ENCODE results near the gene TAB2.

TAB2 gene

DNA sequence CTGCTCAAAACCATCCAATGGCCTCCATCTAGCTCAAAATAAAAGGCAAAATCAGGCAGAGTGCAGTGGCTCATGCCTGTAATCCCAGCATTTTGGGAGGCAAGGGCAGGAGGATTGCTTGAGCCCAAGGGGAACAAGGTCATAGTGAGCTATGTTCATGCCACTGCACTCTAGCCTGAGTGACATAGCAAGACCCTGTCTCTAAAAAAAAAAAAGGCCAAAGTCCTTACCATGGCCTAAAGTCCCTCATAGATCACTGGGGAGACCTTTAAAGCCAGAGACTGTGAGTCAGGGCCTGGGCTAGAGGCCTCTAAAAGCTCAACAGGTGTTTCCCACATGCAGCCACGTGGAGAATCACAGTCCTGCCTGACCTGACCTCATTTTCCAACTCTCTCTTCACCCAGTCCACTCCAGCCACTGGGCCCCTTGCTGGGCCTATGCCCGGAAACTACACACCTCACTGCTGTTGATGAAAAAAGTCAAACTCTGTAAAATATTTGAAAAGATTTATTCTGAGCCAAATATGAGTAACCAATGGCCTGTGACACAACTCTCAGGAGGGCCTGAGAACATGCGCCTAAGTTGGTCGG is 28.2 kb upstream of the TAB2 start:
- Histone ChIP-seq H3K4me2 (ENCODE audit: low read length) (no peak overlapping the region), H3K4ac (ENCODE audit: low read depth, low read length) (no peak overlapping the region), H3K23ac (ENCODE audit: low read length) (no peak overlapping the region), H3K36me3 (ENCODE audit: control insufficient read depth in 1 of 2, insufficient read depth in 2 of 2, low read length in 2 of 2) (no peaks in the 10 kb centered on the region), H3K9ac (ENCODE audit: low read length) (no peak overlapping the region), H3K4me3 (ENCODE audit: low read depth, low read length) (no peak overlapping the region), H2AFZ (ENCODE audit: insufficient read depth, low read length, poor library complexity) (no peak overlapping the region), H3K79me1 (ENCODE audit: low read length) (peaks cover 7% of the 10 kb centered on the region), H3K14ac (ENCODE audit: low read length) (peak overlapping the region; percentile 22), H2AK5ac (ENCODE audit: low read length) (peak overlapping the region; percentile 64), H3K9me3 (ENCODE audit: insufficient read depth, low read depth, low read length) (no peaks in the 10 kb centered on the region), H2BK12ac (ENCODE audit: low read length) (no peak overlapping the region), H3K27ac (ENCODE audit: low read depth, low read length) (peak overlapping the region; percentile 78), H3K79me2 (ENCODE audit: control insufficient read depth, insufficient read depth, low read length, poor library complexity) (no peaks in the 10 kb centered on the region), H4K8ac (ENCODE audit: low read depth, low read length) (peak overlapping the region; percentile 58), H3K4me1 (ENCODE audit: control insufficient read depth in 1 of 2, insufficient read depth in 2 of 2, low read length in 2 of 2) (peaks cover 11 to 15% of the 10 kb centered on the region in 2 experiments), H2BK5ac (ENCODE audit: low read depth, low read length, poor library complexity) (peak overlapping the region; percentile 51), H3K27me3 (ENCODE audit: insufficient read depth, low read length) (no peaks in the 10 kb centered on the region), H4K91ac (ENCODE audit: low read depth, low read length) (peak overlapping the region; percentile 64), H4K12ac (ENCODE audit: low read depth, low read length) (no peak overlapping the region), H2BK120ac (ENCODE audit: insufficient read depth, low read length, poor library complexity) (peak overlapping the region; percentile 73), H3K18ac (ENCODE audit: low read length) (no peak overlapping the region)
- no CpG with 5 or more reads among the region's 4 CpGs for WGBS (ENCODE audit: extremely low coverage, insufficient coverage, insufficient read length)
- DNase-seq = peak; percentile 53 to 61

DNA sequence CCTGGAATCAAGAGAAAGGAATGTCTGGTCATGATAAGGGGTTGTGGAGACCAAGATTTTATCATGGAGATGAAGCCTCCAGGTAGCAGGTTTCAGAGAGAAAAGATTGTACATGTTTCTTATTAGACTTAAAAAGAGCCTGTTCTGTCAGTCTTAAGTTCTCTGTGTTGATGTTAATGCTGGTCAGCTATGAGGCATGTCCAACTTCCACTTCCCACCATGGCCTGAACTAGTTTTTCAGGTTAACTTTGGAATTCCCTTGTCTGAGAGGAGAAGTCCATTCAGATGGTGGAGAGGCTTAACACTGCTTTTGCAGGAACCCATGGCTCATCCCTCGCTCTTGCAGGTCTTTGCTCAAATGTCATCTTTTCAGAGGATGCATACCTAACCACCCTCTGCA is 27.5 kb upstream of the TAB2 start:
- H3K18ac ChIP-seq (ENCODE audit: low read length) = no peak overlapping the region
- no peak overlapping the region for H2AFZ ChIP-seq (ENCODE audit: insufficient read depth, low read length, poor library complexity)
- peak overlapping the region; percentile 78 for H3K27ac ChIP-seq (ENCODE audit: low read depth, low read length)
- DNase-seq = peak; percentile 84 to 97
- no peak overlapping the region for H2BK5ac ChIP-seq (ENCODE audit: low read depth, low read length, poor library complexity)
- H3K9me3 ChIP-seq (ENCODE audit: insufficient read depth, low read depth, low read length) = no peaks in the 10 kb centered on the region
- H3K14ac ChIP-seq (ENCODE audit: low read length) = no peak overlapping the region
- H3K36me3 ChIP-seq (ENCODE audit: control insufficient read depth in 1 of 2, insufficient read depth in 2 of 2, low read length in 2 of 2) = no peaks in the 10 kb centered on the region
- peak overlapping the region; percentile 37 for H3K4me2 ChIP-seq (ENCODE audit: low read length)
- no peaks in the 10 kb centered on the region for H3K27me3 ChIP-seq (ENCODE audit: insufficient read depth, low read length)
- no peak overlapping the region for H2BK120ac ChIP-seq (ENCODE audit: insufficient read depth, low read length, poor library complexity)
- no peak overlapping the region for H2AK5ac ChIP-seq (ENCODE audit: low read length)
- no peak overlapping the region for H4K91ac ChIP-seq (ENCODE audit: low read depth, low read length)
- WGBS (ENCODE audit: extremely low coverage, insufficient coverage, insufficient read length) = no CpG with 5 or more reads among the region's 1 CpG
- H3K9ac ChIP-seq (ENCODE audit: low read length) = no peak overlapping the region
- no peak overlapping the region for H2BK12ac ChIP-seq (ENCODE audit: low read length)
- no peak overlapping the region for H3K4me3 ChIP-seq (ENCODE audit: low read depth, low read length)
- no peak overlapping the region for H4K12ac ChIP-seq (ENCODE audit: low read depth, low read length)
- H3K79me2 ChIP-seq (ENCODE audit: control insufficient read depth, insufficient read depth, low read length, poor library complexity) = no peaks in the 10 kb centered on the region
- peaks cover 7% of the 10 kb centered on the region for H3K79me1 ChIP-seq (ENCODE audit: low read length)
- H3K4me1 ChIP-seq (ENCODE audit: control insufficient read depth in 1 of 2, insufficient read depth in 2 of 2, low read length in 2 of 2) = peaks cover 8 to 12% of the 10 kb centered on the region in 2 experiments
- H3K4ac ChIP-seq (ENCODE audit: low read depth, low read length) = no peak overlapping the region
- no peak overlapping the region for H3K23ac ChIP-seq (ENCODE audit: low read length)
- H4K8ac ChIP-seq (ENCODE audit: low read depth, low read length) = no peak overlapping the region

DNA sequence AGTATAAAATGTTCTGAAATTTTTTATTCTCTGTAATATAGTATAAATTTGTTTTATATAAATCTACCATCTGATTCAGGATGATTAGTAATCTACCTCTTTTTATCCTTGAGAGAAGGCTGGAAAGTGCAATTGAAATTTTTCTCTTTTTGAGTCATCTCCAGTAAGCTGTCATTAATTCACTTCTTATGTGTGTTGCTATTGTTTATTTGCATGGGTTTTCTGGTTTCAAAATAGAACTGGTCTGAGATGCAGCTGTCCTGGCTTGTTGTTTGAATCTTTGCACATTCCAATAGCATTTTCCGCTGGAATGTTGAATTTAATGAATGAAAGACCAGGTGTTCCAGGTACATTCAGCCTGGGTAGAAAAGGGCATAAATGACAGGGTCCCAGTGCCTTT is 24.3 kb upstream of the TAB2 start:
- Histone ChIP-seq H2AK5ac (ENCODE audit: low read length) (no peak overlapping the region), H3K14ac (ENCODE audit: low read length) (no peak overlapping the region), H3K9ac (ENCODE audit: low read length) (no peak overlapping the region), H2BK12ac (ENCODE audit: low read length) (no peak overlapping the region), H2BK5ac (ENCODE audit: low read depth, low read length, poor library complexity) (no peak overlapping the region), H3K79me2 (ENCODE audit: control insufficient read depth, insufficient read depth, low read length, poor library complexity) (no peaks in the 10 kb centered on the region), H2BK120ac (ENCODE audit: insufficient read depth, low read length, poor library complexity) (no peak overlapping the region), H4K12ac (ENCODE audit: low read depth, low read length) (no peak overlapping the region), H3K36me3 (ENCODE audit: control insufficient read depth in 1 of 2, insufficient read depth in 2 of 2, low read length in 2 of 2) (no peaks in the 10 kb centered on the region), H3K27ac (ENCODE audit: low read depth, low read length) (no peak overlapping the region), H3K4ac (ENCODE audit: low read depth, low read length) (no peak overlapping the region), H3K27me3 (ENCODE audit: insufficient read depth, low read length) (no peaks in the 10 kb centered on the region), H3K9me3 (ENCODE audit: insufficient read depth, low read depth, low read length) (no peaks in the 10 kb centered on the region), H2AFZ (ENCODE audit: insufficient read depth, low read length, poor library complexity) (no peak overlapping the region), H3K23ac (ENCODE audit: low read length) (no peak overlapping the region), H4K91ac (ENCODE audit: low read depth, low read length) (no peak overlapping the region), H3K79me1 (ENCODE audit: low read length) (peaks cover 5% of the 10 kb centered on the region), H4K8ac (ENCODE audit: low read depth, low read length) (no peak overlapping the region), H3K4me1 (ENCODE audit: control insufficient read depth in 1 of 2, insufficient read depth in 2 of 2, low read length in 2 of 2) (peaks cover 5 to 8% of the 10 kb centered on the region in 2 experiments), H3K4me3 (ENCODE audit: low read depth, low read length) (no peak overlapping the region), H3K4me2 (ENCODE audit: low read length) (no peak overlapping the region), H3K18ac (ENCODE audit: low read length) (no peak overlapping the region)
- peak in 1 of 2 donors; percentile 29 for DNase-seq
- WGBS (ENCODE audit: extremely low coverage, insufficient coverage, insufficient read length) = no CpG with 5 or more reads among the region's 1 CpG

DNA sequence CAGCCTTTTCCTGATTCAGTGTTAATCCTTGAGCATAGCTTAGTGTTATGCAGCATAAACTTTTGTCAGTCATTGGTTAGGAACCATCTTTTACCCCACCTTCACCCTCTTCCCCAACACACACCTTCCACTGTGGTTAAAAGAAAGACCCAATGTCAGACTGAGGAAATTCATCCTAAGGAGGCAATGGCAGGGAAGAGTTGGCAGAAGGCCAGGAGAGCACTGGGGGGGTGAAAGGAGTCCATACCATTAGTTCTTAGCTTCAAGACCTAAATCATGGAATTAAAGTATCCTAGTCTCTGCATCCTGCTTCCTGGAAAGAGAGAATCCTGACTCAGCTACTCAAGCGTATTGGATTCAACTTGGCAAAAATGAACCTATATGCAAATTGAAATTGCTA is 16.9 kb upstream of the TAB2 start:
- no CpG with 5 or more reads among the region's 1 CpG for WGBS (ENCODE audit: extremely low coverage, insufficient coverage, insufficient read length)

More for the DNA sequence above, 16.9 kb upstream of the TAB2 start:
- no peak overlapping the region for H4K12ac ChIP-seq (ENCODE audit: low read depth, low read length)
- no peak overlapping the region for H2BK12ac ChIP-seq (ENCODE audit: low read length)
- no peaks in the 10 kb centered on the region for H3K79me2 ChIP-seq (ENCODE audit: control insufficient read depth, insufficient read depth, low read length, poor library complexity)
- no peaks in the 10 kb centered on the region for H3K4me1 ChIP-seq (ENCODE audit: control insufficient read depth in 1 of 2, insufficient read depth in 2 of 2, low read length in 2 of 2)
- H3K9me3 ChIP-seq (ENCODE audit: insufficient read depth, low read depth, low read length) = no peaks in the 10 kb centered on the region
- H3K18ac ChIP-seq (ENCODE audit: low read length) = no peak overlapping the region
- H3K27ac ChIP-seq (ENCODE audit: low read depth, low read length) = no peak overlapping the region
- H3K14ac ChIP-seq (ENCODE audit: low read length) = no peak overlapping the region
- no peaks in the 10 kb centered on the region for H3K79me1 ChIP-seq (ENCODE audit: low read length)
- no peak overlapping the region for H4K91ac ChIP-seq (ENCODE audit: low read depth, low read length)
- no peak overlapping the region for H2BK5ac ChIP-seq (ENCODE audit: low read depth, low read length, poor library complexity)
- H3K4me3 ChIP-seq (ENCODE audit: low read depth, low read length) = no peak overlapping the region
- no peak overlapping the region for H2BK120ac ChIP-seq (ENCODE audit: insufficient read depth, low read length, poor library complexity)
- no peak overlapping the region for H2AK5ac ChIP-seq (ENCODE audit: low read length)
- H3K9ac ChIP-seq (ENCODE audit: low read length) = no peak overlapping the region
- no peak overlapping the region for H4K8ac ChIP-seq (ENCODE audit: low read depth, low read length)
- no peak overlapping the region for H2AFZ ChIP-seq (ENCODE audit: insufficient read depth, low read length, poor library complexity)
- DNase-seq = no peak
- no peak overlapping the region for H3K23ac ChIP-seq (ENCODE audit: low read length)
- H3K4ac ChIP-seq (ENCODE audit: low read depth, low read length) = no peak overlapping the region
- no peaks in the 10 kb centered on the region for H3K36me3 ChIP-seq (ENCODE audit: control insufficient read depth in 1 of 2, insufficient read depth in 2 of 2, low read length in 2 of 2)
- no peaks in the 10 kb centered on the region for H3K27me3 ChIP-seq (ENCODE audit: insufficient read depth, low read length)
- H3K4me2 ChIP-seq (ENCODE audit: low read length) = no peak overlapping the region

Measured in trophoblast cell (in vitro differentiated cells and primary cell).